ENCODE results near the gene NUP35. TPM values are rescaled to one million over a fixed set of nuclear protein-coding genes. Genes with fewer than 3 reads are reported as not detected.

Gene NUP35
- total and polyA plus RNA-seq, 2 of the 8 experiments (the other 6 are each of a cell fraction or from before 2014, with no cell fraction given) = 30.7 to 48.7 TPM

DNA sequence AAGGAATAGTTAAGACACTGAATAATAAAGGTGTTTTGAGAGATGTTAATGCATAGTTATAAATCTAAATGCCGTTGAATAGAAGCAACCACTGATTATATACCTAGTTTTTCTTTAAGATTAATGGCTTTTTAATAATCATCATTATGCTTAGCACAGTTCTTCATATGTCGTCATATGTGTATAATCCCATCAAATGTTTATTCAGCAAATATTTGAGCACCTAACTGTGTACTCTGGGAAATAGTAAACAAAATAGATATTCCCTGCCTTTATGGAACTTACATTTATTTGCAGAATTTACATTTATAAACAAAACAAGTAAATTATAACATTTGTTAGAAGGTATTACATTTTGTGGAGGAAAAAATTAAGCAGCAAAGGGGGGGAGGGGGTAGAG lies 9.8 kb downstream of the NUP35 start:
- Histone ChIP-seq H2BK15ac (ENCODE audit: low read length) (no peak overlapping the region), H3K4ac (replicated peaks; ENCODE audit: insufficient read length, low read depth, low read length) (no peak overlapping the region), H3K23me2 (ENCODE audit: low read depth, low read length) (no peaks in the 10 kb centered on the region), H3K79me1 (ENCODE audit: low read depth, low read length) (no peaks in the 10 kb centered on the region), H4K5ac (ENCODE audit: insufficient read length, low read depth, low read length) (no peak overlapping the region), H3K79me2 (ENCODE audit: control insufficient read depth in 1 of 2, insufficient read depth in 2 of 2, low read length in 2 of 2) (peaks cover 4 to 79% of the 10 kb centered on the region in 2 experiments; a peak in 3 of 4 replicates), H2BK12ac (ENCODE audit: low read depth, low read length) (no peak overlapping the region), H3K56ac (replicated peaks; ENCODE audit: insufficient read length, low read depth, low read length) (no peak overlapping the region), H2AFZ (ENCODE audit: low read length) (no peak overlapping the region), H3K4me1 (replicated peaks in 1 of 4; ENCODE audit: control insufficient read depth in 3 of 4, insufficient read depth in 4 of 4, low read length in 3 of 4) (no peaks in the 10 kb centered on the region), H4K91ac (replicated peaks; ENCODE audit: insufficient read length, low read length) (no peak overlapping the region), H2BK120ac (replicated peaks; ENCODE audit: low read depth, low read length) (no peak overlapping the region), H3K18ac (ENCODE audit: extremely low read depth, low read length) (no peak overlapping the region), H2BK5ac (ENCODE audit: low read depth, low read length) (no peak overlapping the region), H3K4me3 (ENCODE audit: extremely low read depth in 1 of 4, insufficient read depth in 2 of 4, low read depth in 3 of 4, low read length in 4 of 4) (no peak overlapping the region), H4K8ac (ENCODE audit: extremely low read depth, insufficient read depth, low read length) (no peak overlapping the region), H3K27me3 (replicated peaks in 1 of 4; ENCODE audit: control insufficient read depth in 3 of 4, extremely low read depth in 1 of 4, insufficient read depth in 3 of 4, low read length in 3 of 4) (no peaks in the 10 kb centered on the region), H3K9me3 (ENCODE audit: insufficient read depth in 2 of 2, low read depth in 1 of 2, low read length in 1 of 2) (no peaks in the 10 kb centered on the region), H3K36me3 (ENCODE audit: control insufficient read depth in 2 of 4, insufficient read depth in 4 of 4, low read length in 3 of 4) (peaks cover 4 to 59% (median 21%) of the 10 kb centered on the region in 4 experiments; a peak in 7 of 8 replicates), H2BK20ac (ENCODE audit: low read length) (no peak overlapping the region), H3K14ac (ENCODE audit: insufficient read length) (no peak overlapping the region), H3K9ac (replicated peaks in 1 of 4; ENCODE audit: extremely low read depth in 1 of 4, low read depth in 3 of 4, low read length in 3 of 4) (no peak overlapping the region), H2AK5ac (ENCODE audit: low read depth, low read length) (no peak overlapping the region), H3K27ac (ENCODE audit: low read depth, low read length) (no peak overlapping the region), H4K20me1 (replicated peaks in 1 of 2; ENCODE audit: control insufficient read depth in 1 of 2, insufficient read depth in 2 of 2, low read length in 2 of 2) (peaks cover 2 to 5% of the 10 kb centered on the region in 2 experiments), H3K23ac (ENCODE audit: insufficient read length) (no peak overlapping the region), H3K4me2 (ENCODE audit: insufficient read depth in 1 of 2, low read depth in 2 of 2, low read length in 2 of 2) (no peak overlapping the region)
- CTCF ChIA-PET (ENCODE audit: partially characterized antibody) = no interaction called here
- no peak for FAIRE-seq
- POLR2A ChIA-PET (ENCODE audit: partially characterized antibody) = no interaction called here
- no peak for DNase-seq (ENCODE audit: low read depth in 1 of 2, low spot score in 2 of 2)
- whole genome bisulfite sequencing, 2 experiments (ENCODE audit: extremely low coverage in 1 of 2, insufficient coverage in 1 of 2, insufficient read length in 1 of 2, insufficient replicate concordance in 2 of 2, low coverage in 1 of 2, low lambda C conversion rate in 2 of 2, missing lambda C conversion rate in 1 of 2) = 93% methylated on average over 2 of the region's 2 CpGs; no CpG with 5 or more reads in 1 of the 2 experiments
- TF ChIP-seq JUN (IDR thresholded peaks at IDR 0.05; ENCODE audit: low read depth, low read length) = no peak
- TF ChIP-seq, protein P1, sequence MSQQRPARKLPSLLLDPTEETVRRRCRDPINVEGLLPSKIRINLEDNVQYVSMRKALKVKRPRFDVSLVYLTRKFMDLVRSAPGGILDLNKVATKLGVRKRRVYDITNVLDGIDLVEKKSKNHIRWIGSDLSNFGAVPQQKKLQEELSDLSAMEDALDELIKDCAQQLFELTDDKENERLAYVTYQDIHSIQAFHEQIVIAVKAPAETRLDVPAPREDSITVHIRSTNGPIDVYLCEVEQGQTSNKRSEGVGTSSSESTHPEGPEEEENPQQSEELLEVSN (IDR thresholded peaks at IDR 0.05) = no peak
- TF ChIP-seq SP1 (IDR thresholded peaks at IDR 0.05; ENCODE audit: low read depth, low read length) = no peak
- TF ChIP-seq JUND (IDR thresholded peaks at IDR 0.05; ENCODE audit: low read length) = no peak
- no peak for TF ChIP-seq YY1 (IDR thresholded peaks at IDR 0.05; ENCODE audit: low read depth, low read length)
- no peak for TF ChIP-seq BACH1 (IDR thresholded peaks at IDR 0.05; ENCODE audit: low read length)
- TF ChIP-seq RNF2 (IDR thresholded peaks at IDR 0.05; ENCODE audit: borderline replicate concordance, low read depth, low read length, missing control alignments, poor library complexity, severe bottlenecking) = no peak
- TF ChIP-seq RXRA (IDR thresholded peaks at IDR 0.05; ENCODE audit: insufficient read depth, low read depth, low read length) = no peak
- no peak for TF ChIP-seq RAD21 (IDR thresholded peaks at IDR 0.05 in 1 of 2, conservative IDR thresholded peaks at IDR 0.05 in 1 of 2; ENCODE audit: low read depth in 2 of 2, low read length in 2 of 2)
- TF ChIP-seq SIRT6 (IDR thresholded peaks at IDR 0.05; ENCODE audit: low read length) = no peak
- TF ChIP-seq TCF12 (IDR thresholded peaks at IDR 0.05; ENCODE audit: low read depth, low read length) = no peak
- TF ChIP-seq SRF (IDR thresholded peaks at IDR 0.05; ENCODE audit: low read depth, low read length) = no peak
- TF ChIP-seq CBX8 (IDR thresholded peaks at IDR 0.05; ENCODE audit: borderline replicate concordance, low read depth, low read length) = no peak
- TF ChIP-seq GABPA (IDR thresholded peaks at IDR 0.05; ENCODE audit: borderline replicate concordance, insufficient read depth, low read length) = no peak

All from H1 (cell line).